WTC11 (cell line): ENCODE data around the gene MRPS18B. TPM values are rescaled to one million over a fixed set of nuclear protein-coding genes. Genes with fewer than 3 reads are reported as not detected.

Experiments
- ATAC-seq: fragments of 200-7000 bp; cut with Tn5 transposase; 2 replicates; pipeline ENCODE4 v1.10.0; 2021; ENCODE audit warnings: mild to moderate bottlenecking, moderate library complexity
- CTCF ChIA-PET: fragments of 300-600 bp; sonication (Branson Sonifier 250); formaldehyde crosslinking; loops from one replicate; lab custom pipeline; 2021; ENCODE audit warnings: antibody characterized with exemption; lab: Charles Lee
- POLR2A ChIA-PET: fragments of 350-600 bp; sonication (Branson Sonifier 250); formaldehyde crosslinking; loops from one replicate; lab custom pipeline; 2021; ENCODE audit warnings: antibody characterized with exemption; lab: Charles Lee
- DNase-seq: peaks from one replicate; pipeline ENCODE4 v3.0.0; 2021; ENCODE audit warnings: low spot score
- H3K27ac Mint-ChIP-seq: 2 replicates; pipeline ENCODE4 v1.8.0; 2021; ENCODE audit warnings: mixed read lengths
- H3K27me3 Mint-ChIP-seq: 2 replicates; pipeline ENCODE4 v1.8.0; 2021; ENCODE audit warnings: low read depth, mild to moderate bottlenecking, moderate library complexity, mixed read lengths
- H3K36me3 Mint-ChIP-seq: 2 replicates; pipeline ENCODE4 v1.8.0; 2021; ENCODE audit warnings: mixed read lengths
- H3K4me1 Mint-ChIP-seq: 2 replicates; pipeline ENCODE4 v1.8.0; 2022; ENCODE audit warnings: mixed read lengths
- H3K4me3 Mint-ChIP-seq: 2 replicates; pipeline ENCODE4 v1.8.0; 2021; ENCODE audit warnings: mild to moderate bottlenecking, moderate library complexity, mixed read lengths
- H3K9me3 Mint-ChIP-seq: 2 replicates; pipeline ENCODE4 v1.8.0; 2021; ENCODE audit warnings: mixed read lengths
- FOXP1 ChIP-seq: sonication (generic); formaldehyde crosslinking; IDR thresholded peaks from 2 replicates; pipeline ENCODE4 v1.8.0; 2022; ENCODE audit warnings: missing genetic modification reagents, mild to moderate bottlenecking, moderate library complexity, borderline replicate concordance
- JUN ChIP-seq: sonication (generic); formaldehyde crosslinking; IDR thresholded peaks from 2 replicates; pipeline ENCODE4 v1.8.0; 2023; ENCODE audit warnings: mild to moderate bottlenecking, missing genetic modification reagents
- NR2C2 ChIP-seq: sonication (generic); formaldehyde crosslinking; IDR thresholded peaks from 2 replicates; pipeline ENCODE4 v1.8.0; 2022; ENCODE audit warnings: mild to moderate bottlenecking, missing genetic modification reagents
- OVOL2 ChIP-seq: fragments of 250-450 bp; sonication (Bioruptor Pico); IDR thresholded peaks from 2 replicates; pipeline ENCODE4 v1.9.0; 2021; ENCODE audit warnings: mild to moderate bottlenecking, borderline replicate concordance
- PRRX2 ChIP-seq: fragments of 250-450 bp; sonication (Bioruptor Pico); IDR thresholded peaks from 2 replicates; pipeline ENCODE4 v1.8.0; 2021; ENCODE audit warnings: mild to moderate bottlenecking
- SP1 ChIP-seq: sonication (generic); formaldehyde crosslinking; conservative IDR thresholded peaks from 2 replicates; pipeline ENCODE4 v1.8.1; 2022; ENCODE audit warnings: missing genetic modification reagents
- ZNF317 ChIP-seq: sonication (generic); formaldehyde crosslinking; IDR thresholded peaks from 2 replicates; pipeline ENCODE4 v1.8.1; 2023; ENCODE audit warnings: low read depth, mild to moderate bottlenecking, moderate library complexity, missing genetic modification reagents, borderline replicate concordance
- ZNF416 ChIP-seq: fragments of 250-450 bp; sonication (Bioruptor Pico); IDR thresholded peaks from 2 replicates; pipeline ENCODE4 v1.9.0; 2021; ENCODE audit warnings: mild to moderate bottlenecking, inconsistent platforms
- total RNA-seq: library from RNA; stranded (reverse); gene quantifications from 3 replicates; pipeline ENCODE4 v1.2.3, GENCODE V29; 2021
- TF ChIP-seq, protein P1 (sequence below): fragments of 200-600 bp; IDR thresholded peaks from 2 replicates; pipeline ENCODE4 v1.8.0; 2022; ENCODE audit warnings: antibody characterized with exemption
- TF ChIP-seq, protein P2 (sequence below): fragments of 250-450 bp; sonication (Bioruptor Pico); IDR thresholded peaks from 2 replicates; pipeline ENCODE4 v1.9.0; 2021; ENCODE audit warnings: mild to moderate bottlenecking
- TF ChIP-seq, protein P3 (sequence below): sonication (generic); formaldehyde crosslinking; IDR thresholded peaks from 2 replicates; pipeline ENCODE4 v1.8.1; 2022; ENCODE audit warnings: low read depth, mild to moderate bottlenecking, moderate library complexity, missing genetic modification reagents, borderline replicate concordance
- TF ChIP-seq, protein P4 (sequence below): fragments of 250-450 bp; sonication (Bioruptor Pico); IDR thresholded peaks from 2 replicates; pipeline ENCODE4 v1.8.0; 2021; ENCODE audit warnings: mild to moderate bottlenecking
- TF ChIP-seq, protein P5 (sequence below): sonication (generic); formaldehyde crosslinking; IDR thresholded peaks from 2 replicates; pipeline ENCODE4 v1.8.0; 2022; ENCODE audit warnings: mild to moderate bottlenecking, missing genetic modification reagents
- TF ChIP-seq, protein P6 (sequence below): fragments of 250-450 bp; sonication (Bioruptor Pico); IDR thresholded peaks from 2 replicates; pipeline ENCODE4 v1.9.0; 2021; ENCODE audit warnings: mild to moderate bottlenecking, borderline replicate concordance
- TF ChIP-seq, protein P7 (sequence below): sonication (generic); formaldehyde crosslinking; IDR thresholded peaks from 2 replicates; pipeline ENCODE4 v1.8.1; 2023; ENCODE audit warnings: mild to moderate bottlenecking, missing genetic modification reagents
- TF ChIP-seq, protein P8 (sequence below): fragments of 250-450 bp; sonication (Bioruptor Pico); IDR thresholded peaks from 2 replicates; pipeline ENCODE4 v1.9.0; 2021; ENCODE audit warnings: mild to moderate bottlenecking
- TF ChIP-seq, protein P9 (sequence below): sonication (generic); formaldehyde crosslinking; IDR thresholded peaks from 2 replicates; pipeline ENCODE4 v1.8.1; 2023; ENCODE audit warnings: mild to moderate bottlenecking, missing genetic modification reagents, moderate library complexity

The MRPS18B gene
- total RNA-seq, 1 experiment from 2014 or later, result 67.8 TPM

DNA sequence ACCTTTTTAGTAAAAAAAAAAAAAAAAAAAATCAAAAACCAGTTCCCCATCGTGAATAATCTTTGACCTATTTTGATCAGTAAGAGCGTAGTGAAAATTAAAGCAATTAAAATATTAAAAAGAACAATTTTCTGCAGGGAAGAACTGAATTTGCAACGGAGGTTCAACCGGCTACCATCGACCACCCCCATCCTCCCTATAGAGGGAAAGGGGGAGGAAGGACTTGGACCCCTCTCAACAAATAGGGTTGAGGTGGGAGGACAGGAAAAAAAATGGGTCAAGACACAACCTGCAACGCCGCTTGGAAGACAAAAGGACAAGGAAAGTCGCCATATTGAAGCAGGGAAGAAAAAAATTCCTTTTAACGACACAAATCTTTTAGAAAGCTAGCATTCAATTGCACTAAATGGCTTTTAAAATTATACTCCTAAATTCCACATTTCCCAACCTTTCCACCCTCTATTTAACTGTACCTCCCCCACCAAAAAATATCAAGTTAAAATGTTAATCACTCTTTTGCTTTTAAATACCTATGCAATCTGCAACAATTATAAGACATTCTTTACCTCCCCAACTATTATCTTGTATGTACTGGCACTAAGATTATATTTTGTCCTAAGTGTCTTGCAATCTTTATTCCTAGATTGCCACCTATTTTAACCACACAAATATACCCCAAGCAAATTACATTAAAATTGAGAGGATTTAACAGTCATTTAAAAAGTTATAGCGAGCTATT, 2.3 kb upstream of the MRPS18B start:
- CTCF ChIA-PET, result interaction anchor here (0.6 to 4.1 kb wide), 9 partner anchors 11 to 530 kb away, joined by 3 to 15 read pairs (median 4); no protein-coding TSS in a partner anchor
- POLR2A ChIA-PET, result interaction anchor here (0.5 to 3.2 kb wide), 20 partner anchors 9 to 785 kb away, joined by 3 to 33 read pairs (median 5); partner anchors contain the start of genes ATAT1, DHX16, FLOT1 and MDC1
- peaks cover 42% of the 10 kb centered on the region for H3K4me1 Mint-ChIP-seq
- peak overlapping the region; percentile 96 for H3K4me3 Mint-ChIP-seq
- ATAC-seq, result peak; percentile 34
- no peak for DNase-seq
- H3K27me3 Mint-ChIP-seq, result no peaks in the 10 kb centered on the region; the same call in 1 of the 2 replicates
- no peaks in the 10 kb centered on the region for H3K9me3 Mint-ChIP-seq
- peak overlapping the region; percentile 100 for H3K27ac Mint-ChIP-seq
- peaks cover 50% of the 10 kb centered on the region for H3K36me3 Mint-ChIP-seq
- TF ChIP-seq ZNF416 (CRISPR knock-in tag), result peak; percentile 94; the same call in 1 of the 2 replicates
- TF ChIP-seq, protein P1, sequence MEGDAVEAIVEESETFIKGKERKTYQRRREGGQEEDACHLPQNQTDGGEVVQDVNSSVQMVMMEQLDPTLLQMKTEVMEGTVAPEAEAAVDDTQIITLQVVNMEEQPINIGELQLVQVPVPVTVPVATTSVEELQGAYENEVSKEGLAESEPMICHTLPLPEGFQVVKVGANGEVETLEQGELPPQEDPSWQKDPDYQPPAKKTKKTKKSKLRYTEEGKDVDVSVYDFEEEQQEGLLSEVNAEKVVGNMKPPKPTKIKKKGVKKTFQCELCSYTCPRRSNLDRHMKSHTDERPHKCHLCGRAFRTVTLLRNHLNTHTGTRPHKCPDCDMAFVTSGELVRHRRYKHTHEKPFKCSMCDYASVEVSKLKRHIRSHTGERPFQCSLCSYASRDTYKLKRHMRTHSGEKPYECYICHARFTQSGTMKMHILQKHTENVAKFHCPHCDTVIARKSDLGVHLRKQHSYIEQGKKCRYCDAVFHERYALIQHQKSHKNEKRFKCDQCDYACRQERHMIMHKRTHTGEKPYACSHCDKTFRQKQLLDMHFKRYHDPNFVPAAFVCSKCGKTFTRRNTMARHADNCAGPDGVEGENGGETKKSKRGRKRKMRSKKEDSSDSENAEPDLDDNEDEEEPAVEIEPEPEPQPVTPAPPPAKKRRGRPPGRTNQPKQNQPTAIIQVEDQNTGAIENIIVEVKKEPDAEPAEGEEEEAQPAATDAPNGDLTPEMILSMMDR, result no peak
- no peak for TF ChIP-seq NR2C2 (CRISPR knock-in tag)
- TF ChIP-seq, protein P2, sequence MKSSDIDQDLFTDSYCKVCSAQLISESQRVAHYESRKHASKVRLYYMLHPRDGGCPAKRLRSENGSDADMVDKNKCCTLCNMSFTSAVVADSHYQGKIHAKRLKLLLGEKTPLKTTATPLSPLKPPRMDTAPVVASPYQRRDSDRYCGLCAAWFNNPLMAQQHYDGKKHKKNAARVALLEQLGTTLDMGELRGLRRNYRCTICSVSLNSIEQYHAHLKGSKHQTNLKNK (CRISPR knock-in tag), result peak; percentile 24; the same call in 1 of the 2 replicates
- TF ChIP-seq, protein P3, sequence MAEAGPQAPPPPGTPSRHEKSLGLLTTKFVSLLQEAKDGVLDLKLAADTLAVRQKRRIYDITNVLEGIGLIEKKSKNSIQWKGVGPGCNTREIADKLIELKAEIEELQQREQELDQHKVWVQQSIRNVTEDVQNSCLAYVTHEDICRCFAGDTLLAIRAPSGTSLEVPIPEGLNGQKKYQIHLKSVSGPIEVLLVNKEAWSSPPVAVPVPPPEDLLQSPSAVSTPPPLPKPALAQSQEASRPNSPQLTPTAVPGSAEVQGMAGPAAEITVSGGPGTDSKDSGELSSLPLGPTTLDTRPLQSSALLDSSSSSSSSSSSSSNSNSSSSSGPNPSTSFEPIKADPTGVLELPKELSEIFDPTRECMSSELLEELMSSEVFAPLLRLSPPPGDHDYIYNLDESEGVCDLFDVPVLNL (CRISPR knock-in tag), result no peak
- TF ChIP-seq JUN (CRISPR knock-in tag), result no peak
- TF ChIP-seq FOXP1 (CRISPR knock-in tag), result no peak
- TF ChIP-seq SP1 (CRISPR knock-in tag), result 0 out of 2 replicates have a peak, but pooled peaks have one; percentile 8
- TF ChIP-seq, protein P4, sequence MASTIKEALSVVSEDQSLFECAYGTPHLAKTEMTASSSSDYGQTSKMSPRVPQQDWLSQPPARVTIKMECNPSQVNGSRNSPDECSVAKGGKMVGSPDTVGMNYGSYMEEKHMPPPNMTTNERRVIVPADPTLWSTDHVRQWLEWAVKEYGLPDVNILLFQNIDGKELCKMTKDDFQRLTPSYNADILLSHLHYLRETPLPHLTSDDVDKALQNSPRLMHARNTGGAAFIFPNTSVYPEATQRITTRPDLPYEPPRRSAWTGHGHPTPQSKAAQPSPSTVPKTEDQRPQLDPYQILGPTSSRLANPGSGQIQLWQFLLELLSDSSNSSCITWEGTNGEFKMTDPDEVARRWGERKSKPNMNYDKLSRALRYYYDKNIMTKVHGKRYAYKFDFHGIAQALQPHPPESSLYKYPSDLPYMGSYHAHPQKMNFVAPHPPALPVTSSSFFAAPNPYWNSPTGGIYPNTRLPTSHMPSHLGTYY (CRISPR knock-in tag), result peak; percentile 93
- TF ChIP-seq, protein P5, sequence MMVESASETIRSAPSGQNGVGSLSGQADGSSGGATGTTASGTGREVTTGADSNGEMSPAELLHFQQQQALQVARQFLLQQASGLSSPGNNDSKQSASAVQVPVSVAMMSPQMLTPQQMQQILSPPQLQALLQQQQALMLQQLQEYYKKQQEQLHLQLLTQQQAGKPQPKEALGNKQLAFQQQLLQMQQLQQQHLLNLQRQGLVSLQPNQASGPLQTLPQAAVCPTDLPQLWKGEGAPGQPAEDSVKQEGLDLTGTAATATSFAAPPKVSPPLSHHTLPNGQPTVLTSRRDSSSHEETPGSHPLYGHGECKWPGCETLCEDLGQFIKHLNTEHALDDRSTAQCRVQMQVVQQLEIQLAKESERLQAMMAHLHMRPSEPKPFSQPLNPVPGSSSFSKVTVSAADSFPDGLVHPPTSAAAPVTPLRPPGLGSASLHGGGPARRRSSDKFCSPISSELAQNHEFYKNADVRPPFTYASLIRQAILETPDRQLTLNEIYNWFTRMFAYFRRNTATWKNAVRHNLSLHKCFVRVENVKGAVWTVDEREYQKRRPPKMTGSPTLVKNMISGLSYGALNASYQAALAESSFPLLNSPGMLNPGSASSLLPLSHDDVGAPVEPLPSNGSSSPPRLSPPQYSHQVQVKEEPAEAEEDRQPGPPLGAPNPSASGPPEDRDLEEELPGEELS (CRISPR knock-in tag), result no peak
- TF ChIP-seq, protein P6, sequence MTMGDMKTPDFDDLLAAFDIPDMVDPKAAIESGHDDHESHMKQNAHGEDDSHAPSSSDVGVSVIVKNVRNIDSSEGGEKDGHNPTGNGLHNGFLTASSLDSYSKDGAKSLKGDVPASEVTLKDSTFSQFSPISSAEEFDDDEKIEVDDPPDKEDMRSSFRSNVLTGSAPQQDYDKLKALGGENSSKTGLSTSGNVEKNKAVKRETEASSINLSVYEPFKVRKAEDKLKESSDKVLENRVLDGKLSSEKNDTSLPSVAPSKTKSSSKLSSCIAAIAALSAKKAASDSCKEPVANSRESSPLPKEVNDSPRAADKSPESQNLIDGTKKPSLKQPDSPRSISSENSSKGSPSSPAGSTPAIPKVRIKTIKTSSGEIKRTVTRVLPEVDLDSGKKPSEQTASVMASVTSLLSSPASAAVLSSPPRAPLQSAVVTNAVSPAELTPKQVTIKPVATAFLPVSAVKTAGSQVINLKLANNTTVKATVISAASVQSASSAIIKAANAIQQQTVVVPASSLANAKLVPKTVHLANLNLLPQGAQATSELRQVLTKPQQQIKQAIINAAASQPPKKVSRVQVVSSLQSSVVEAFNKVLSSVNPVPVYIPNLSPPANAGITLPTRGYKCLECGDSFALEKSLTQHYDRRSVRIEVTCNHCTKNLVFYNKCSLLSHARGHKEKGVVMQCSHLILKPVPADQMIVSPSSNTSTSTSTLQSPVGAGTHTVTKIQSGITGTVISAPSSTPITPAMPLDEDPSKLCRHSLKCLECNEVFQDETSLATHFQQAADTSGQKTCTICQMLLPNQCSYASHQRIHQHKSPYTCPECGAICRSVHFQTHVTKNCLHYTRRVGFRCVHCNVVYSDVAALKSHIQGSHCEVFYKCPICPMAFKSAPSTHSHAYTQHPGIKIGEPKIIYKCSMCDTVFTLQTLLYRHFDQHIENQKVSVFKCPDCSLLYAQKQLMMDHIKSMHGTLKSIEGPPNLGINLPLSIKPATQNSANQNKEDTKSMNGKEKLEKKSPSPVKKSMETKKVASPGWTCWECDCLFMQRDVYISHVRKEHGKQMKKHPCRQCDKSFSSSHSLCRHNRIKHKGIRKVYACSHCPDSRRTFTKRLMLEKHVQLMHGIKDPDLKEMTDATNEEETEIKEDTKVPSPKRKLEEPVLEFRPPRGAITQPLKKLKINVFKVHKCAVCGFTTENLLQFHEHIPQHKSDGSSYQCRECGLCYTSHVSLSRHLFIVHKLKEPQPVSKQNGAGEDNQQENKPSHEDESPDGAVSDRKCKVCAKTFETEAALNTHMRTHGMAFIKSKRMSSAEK (CRISPR knock-in tag), result peak; percentile 71
- TF ChIP-seq OVOL2 (CRISPR knock-in tag), result no peak
- TF ChIP-seq, protein P7, sequence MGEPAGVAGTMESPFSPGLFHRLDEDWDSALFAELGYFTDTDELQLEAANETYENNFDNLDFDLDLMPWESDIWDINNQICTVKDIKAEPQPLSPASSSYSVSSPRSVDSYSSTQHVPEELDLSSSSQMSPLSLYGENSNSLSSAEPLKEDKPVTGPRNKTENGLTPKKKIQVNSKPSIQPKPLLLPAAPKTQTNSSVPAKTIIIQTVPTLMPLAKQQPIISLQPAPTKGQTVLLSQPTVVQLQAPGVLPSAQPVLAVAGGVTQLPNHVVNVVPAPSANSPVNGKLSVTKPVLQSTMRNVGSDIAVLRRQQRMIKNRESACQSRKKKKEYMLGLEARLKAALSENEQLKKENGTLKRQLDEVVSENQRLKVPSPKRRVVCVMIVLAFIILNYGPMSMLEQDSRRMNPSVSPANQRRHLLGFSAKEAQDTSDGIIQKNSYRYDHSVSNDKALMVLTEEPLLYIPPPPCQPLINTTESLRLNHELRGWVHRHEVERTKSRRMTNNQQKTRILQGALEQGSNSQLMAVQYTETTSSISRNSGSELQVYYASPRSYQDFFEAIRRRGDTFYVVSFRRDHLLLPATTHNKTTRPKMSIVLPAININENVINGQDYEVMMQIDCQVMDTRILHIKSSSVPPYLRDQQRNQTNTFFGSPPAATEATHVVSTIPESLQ (CRISPR knock-in tag), result no peak
- TF ChIP-seq ZNF317 (CRISPR knock-in tag), result no peak
- TF ChIP-seq, protein P8, sequence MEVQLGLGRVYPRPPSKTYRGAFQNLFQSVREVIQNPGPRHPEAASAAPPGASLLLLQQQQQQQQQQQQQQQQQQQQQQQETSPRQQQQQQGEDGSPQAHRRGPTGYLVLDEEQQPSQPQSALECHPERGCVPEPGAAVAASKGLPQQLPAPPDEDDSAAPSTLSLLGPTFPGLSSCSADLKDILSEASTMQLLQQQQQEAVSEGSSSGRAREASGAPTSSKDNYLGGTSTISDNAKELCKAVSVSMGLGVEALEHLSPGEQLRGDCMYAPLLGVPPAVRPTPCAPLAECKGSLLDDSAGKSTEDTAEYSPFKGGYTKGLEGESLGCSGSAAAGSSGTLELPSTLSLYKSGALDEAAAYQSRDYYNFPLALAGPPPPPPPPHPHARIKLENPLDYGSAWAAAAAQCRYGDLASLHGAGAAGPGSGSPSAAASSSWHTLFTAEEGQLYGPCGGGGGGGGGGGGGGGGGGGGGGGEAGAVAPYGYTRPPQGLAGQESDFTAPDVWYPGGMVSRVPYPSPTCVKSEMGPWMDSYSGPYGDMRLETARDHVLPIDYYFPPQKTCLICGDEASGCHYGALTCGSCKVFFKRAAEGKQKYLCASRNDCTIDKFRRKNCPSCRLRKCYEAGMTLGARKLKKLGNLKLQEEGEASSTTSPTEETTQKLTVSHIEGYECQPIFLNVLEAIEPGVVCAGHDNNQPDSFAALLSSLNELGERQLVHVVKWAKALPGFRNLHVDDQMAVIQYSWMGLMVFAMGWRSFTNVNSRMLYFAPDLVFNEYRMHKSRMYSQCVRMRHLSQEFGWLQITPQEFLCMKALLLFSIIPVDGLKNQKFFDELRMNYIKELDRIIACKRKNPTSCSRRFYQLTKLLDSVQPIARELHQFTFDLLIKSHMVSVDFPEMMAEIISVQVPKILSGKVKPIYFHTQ (CRISPR knock-in tag), result peak; percentile 87
- TF ChIP-seq, protein P9, sequence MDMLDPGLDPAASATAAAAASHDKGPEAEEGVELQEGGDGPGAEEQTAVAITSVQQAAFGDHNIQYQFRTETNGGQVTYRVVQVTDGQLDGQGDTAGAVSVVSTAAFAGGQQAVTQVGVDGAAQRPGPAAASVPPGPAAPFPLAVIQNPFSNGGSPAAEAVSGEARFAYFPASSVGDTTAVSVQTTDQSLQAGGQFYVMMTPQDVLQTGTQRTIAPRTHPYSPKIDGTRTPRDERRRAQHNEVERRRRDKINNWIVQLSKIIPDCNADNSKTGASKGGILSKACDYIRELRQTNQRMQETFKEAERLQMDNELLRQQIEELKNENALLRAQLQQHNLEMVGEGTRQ (CRISPR knock-in tag), result no peak
- TF ChIP-seq PRRX2 (CRISPR knock-in tag), result peak; percentile 92
